HG03469 (cell line): ENCODE data around the gene RPS18.

ENCODE experiments used
- ATAC-seq: cut with Tn5 transposase; IDR thresholded peaks from one replicate; pipeline ENCODE4 v1.9.1; 2021; ENCODE audit warnings: mild to moderate bottlenecking, moderate library complexity, moderate number of reproducible peaks; ENCODE audit not compliant: unreplicated experiment

RPS18 gene

DNA sequence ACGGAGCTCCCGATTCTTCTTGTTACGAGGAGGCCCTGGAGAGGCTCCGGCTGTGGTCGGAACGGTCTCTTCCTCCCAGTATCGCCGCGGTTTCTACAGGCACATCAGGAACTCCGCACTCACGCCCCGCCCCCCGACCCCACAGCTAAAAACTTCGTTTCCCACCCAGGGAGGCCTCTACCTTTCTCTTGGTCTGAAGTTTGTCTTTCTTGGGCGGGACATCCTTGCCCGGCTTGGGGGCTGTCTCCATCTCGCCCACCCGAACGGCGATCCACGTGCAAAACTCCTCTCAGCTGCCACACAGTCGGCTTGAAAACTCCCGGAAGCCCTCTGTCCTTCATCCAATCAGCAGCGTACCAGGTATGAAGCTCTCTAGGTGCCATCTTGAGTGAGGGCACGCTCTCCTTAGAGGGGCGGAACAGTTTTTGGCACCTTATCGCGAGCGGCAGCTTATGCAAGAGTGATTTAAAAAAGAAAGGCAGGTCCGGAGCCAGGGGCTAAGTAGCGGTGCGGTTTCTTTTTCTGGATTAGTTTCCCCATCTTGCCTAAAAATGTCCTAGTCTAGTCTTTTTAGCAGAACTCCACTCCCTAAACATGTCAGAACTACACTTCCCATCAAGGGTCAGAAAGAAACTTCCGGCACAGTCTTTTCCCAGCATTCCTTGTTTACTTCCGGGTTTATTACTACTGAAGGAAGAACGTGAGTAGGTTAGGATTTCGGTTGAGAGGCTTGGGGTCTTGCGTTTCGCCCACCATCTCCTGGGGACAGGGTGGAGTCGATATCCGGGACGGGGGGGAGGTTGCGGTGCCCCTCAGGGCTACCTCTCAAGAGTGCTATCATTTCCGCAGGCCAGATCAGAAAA lies 17.3 kb downstream of the RPS18 start, which contains the start of the genes PFDN6 and WDR46:
Gene PFDN6, plus strand, starts transcription at position 681 of the 863 bp plus-strand sequence. CDS start 256 bp downstream, outside the sequence.
Gene WDR46, minus strand, starts transcription at position 319 of the 863 bp plus-strand sequence. Its CDS starts 69 bp downstream, at position 250.
- peak; percentile 49 for ATAC-seq

DNA sequence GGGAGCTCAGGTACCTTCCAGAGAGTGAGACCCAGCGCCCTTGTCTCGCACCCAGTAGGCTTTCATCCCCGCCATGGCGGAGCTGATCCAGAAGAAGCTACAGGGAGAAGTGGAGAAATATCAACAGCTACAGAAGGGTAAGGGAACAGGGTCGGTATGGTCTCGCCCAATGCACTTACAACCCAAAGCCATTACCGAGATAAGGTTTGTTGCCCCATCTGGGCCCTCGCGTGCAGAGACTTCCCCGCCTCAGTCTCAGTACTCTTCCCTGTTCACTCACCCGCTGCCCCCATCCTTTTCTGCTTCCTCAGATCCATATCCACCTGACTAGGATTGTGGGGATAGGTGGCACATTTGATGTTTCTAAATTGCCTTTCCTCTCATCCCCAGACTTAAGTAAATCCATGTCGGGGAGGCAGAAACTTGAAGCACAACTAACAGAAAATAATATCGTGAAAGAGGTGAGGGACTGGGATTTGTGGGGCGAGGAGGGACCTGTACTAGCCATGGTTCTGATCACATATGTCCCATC lies 18.0 kb downstream of the RPS18 start:
- no peak for ATAC-seq

- ATAC-seq: no peak
Observed at GRCh38 chr6:33290459-33290858, 18.6 kb downstream of the RPS18 start.

DNA sequence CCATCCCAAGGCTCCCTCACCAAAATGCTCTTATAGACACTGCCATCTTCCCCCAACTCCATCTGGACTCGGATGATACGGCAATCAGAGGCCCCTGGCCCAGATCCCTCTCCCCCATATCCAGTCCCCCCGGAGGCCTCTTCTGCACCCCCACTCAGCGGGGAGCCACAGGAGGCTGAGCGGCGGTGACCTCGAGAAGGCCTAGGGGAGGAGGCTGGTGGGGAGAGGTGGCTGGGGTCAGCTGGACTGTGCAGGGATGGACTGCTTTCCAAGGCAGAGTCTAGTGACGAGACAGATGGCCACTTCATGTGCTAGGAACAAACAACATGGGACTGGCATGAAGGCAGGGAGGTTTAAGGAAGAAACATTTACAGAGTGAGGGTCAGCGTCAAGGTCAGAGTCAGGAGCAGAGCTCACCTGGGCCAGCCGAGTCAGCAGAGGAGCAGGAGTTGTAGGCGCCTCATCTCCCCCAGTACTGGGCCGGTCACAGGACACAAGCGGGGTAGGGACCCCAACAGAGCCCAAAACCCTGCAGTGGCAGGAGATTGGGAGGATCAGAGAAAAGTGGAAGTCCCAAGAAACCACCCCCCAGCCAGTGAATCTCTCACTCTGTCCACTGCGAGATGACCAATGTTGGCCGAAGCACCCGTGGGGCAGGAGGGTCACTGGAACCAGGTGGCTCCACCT lies 21.3 kb downstream of the RPS18 start:
- ATAC-seq: no peak

DNA sequence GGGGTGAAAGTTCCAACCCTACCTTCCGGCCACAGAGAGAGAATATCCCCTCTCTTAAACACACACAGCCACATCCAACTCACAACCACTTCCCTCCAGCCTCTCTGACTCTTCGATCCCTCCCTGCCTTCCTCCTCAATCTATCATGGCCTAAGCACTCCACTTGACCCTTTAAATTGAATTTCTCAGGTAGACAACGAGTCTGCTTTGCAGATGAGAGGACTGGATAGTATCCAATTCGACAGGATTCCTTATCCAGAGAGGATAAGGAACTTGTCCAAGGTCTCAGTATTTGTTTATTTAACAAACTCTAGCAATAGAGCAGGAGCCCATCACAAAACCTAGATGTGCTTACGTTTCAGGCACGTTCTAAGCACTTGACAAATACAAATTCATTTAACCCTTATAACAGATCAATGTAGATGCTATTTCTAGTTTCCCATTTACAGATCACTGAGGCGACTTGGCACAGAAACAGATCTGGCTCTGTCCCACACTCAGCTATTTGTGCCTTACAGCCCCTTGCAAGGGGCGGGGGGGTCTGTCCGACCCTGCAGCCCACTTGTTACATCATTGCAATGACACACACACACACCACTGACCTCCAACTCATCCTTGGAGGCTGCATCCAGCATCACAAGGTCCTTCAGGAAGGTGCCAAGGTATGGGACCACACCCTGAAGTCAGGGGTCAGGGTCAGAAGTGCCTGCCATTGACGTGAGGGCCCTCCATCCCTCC lies 22.4 kb downstream of the RPS18 start:
- no peak for ATAC-seq

- ATAC-seq: no peak
Observed at GRCh38 chr6:33295621-33296369, 23.9 kb downstream of the RPS18 start.

- no peak for ATAC-seq
Observed at GRCh38 chr6:33296797-33297405, 25.0 kb downstream of the RPS18 start.

DNA sequence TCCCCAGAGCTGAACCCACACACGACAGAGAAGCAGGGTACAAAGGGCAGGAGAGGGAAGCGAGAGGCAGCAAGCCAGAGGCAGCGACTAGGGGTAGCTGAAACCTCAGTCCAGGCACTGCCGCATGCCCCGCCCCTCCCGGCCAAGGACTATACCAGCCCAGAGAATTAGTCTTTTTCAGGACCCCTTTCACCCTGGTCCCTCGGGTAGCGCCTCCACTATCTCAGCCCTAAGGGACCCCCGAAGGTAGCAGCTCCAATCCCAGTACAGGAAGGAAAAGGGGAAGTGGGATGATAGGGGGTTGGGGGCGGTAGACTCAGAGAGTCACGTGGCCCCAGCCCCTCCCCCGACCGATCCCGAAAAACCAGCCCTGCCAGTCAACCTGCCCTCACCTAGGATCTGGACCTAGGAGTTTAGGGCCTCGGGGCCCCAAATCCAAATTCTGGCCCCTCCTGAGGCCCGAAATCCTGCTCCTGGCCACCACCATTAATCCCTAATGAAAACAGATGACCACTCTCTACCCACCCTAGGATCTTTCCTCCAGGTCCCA lies 25.6 kb downstream of the RPS18 start:
- no peak for ATAC-seq

GRCh38 chr6:33297956-33298772 lies 26.3 kb downstream of the RPS18 start:
- no peak for ATAC-seq

GRCh38 chr6:33298773-33299236 lies 26.9 kb downstream of the RPS18 start, which contains the start of gene RGL2:
TSS of gene RGL2 (minus strand) at chr6:33298942. CDS start at chr6:33298610, 332 bp downstream.
- ATAC-seq: no peak

GRCh38 chr6:33299237-33299944 lies 27.5 kb downstream of the RPS18 start:
- ATAC-seq: peak; percentile 40

DNA sequence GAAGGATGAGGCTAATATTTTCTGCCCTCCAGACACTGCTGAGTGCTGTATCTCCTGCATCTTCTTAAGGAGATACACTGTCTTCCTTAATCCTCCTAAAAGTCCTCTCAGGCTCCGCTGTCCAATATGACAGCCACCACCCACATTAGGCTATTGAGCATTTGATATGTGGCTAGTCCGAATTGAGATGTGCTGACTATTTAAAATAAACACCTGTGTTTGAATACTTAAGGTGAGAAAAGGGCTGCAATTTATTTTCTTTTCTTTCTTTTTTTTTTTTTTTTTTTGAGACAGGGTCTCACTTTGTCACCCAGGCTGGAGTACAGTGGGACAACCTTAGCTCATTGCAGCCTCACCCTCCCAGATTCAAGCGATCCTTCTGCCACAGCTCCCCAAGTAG lies 30.0 kb downstream of the RPS18 start:
- ATAC-seq: no peak

GRCh38 chr6:33304216-33304615 lies 32.3 kb downstream of the RPS18 start:
- ATAC-seq: no peak

DNA sequence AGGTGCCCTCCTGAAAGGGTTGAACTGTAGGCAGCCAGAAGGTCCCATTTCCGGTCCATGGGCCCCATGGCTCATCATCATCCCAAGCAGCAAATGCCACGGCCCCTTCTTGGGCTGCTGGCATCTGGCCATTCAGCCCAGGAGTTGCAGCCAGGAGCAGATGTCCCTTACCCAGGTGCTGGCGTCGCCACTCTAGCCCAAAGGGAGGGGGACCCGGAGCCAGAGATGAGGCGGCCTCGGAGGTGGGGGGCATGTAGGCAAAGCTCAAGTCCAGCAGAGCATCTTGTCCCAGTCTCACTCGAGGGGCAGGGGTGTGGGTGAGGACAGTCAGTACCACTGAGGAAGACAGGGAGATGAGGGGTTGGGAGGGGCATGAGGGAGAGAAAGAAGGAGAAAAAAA lies 33.2 kb downstream of the RPS18 start:
- ATAC-seq: no peak

GRCh38 chr6:33306356-33306755 lies 34.5 kb downstream of the RPS18 start:
- ATAC-seq: no peak

DNA sequence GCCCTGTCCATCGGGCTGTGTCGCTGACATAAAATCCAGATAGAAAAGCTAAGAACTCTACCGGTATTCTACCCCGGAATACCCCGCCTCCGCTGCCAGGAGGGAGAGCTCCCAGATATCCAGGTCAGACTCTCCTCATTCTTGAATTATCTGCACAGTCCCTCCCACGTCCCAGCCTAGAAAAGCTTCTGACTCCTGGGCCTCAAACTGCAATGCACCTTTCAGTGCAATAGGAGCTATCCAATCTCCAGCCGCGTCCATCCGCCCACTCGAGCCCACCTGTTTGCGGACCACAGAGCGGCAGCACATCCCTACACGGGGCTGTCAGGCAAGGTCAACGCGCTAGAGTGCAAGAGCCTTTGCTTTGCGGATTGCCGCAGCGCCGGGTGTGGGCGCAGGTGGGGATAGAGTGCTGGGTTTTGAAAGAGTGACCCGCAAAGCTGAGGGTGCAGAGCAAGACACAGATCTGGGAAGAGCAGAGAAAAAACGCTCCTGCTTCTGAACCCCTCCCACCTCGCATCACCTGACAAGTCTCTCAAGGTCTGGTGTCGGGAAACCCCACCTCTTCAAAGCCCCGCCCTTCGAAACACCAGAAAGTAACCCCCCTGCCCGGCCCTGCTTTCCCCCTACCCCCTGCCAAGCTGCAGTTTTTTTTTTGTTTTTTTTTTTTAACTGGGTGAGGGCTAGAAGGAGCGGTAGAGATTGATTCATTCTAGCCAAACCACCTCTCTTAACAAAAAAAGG lies 40.7 kb downstream of the RPS18 start:
- ATAC-seq: no peak

DNA sequence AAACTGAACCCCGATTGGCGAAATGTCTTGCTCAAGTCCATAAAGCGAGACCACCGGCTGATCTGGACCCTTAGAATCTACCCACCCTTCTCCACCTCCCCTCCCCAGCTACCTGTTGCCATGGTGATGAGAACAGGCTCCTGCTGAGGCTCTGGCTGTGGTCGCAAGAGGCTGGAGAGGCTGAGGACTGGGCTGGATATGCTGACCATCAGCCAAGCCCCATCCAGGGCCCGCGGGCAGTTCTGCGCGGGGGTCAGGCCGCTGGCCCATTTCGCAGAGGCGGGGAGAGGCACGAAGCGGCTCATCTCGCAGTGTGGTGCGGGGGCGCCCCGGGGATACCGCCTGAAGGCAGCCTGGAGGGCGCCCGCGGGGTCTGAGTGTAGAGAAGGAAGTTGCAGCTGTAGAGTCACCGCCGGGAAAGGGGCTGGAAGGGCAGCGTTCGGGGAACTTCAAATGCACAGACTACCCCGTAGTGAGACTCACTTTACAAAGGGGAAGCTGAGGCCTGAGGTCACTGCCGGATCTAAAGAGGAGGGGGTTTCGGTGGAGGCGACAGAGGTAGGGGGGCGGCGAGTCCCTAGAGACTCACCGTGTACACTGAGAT lies 41.3 kb downstream of the RPS18 start:
- no peak for ATAC-seq
